WI38 (cell line): ENCODE data around the gene JUNB.

Experiments used
- H3K4me3 ChIP-seq: 2 replicates; pipeline ENCODE4 v1.5.1; 2011; ENCODE audit warnings: low read depth, mild to moderate bottlenecking, control low read depth, low read length
- TF ChIP-seq, protein P1 (sequence below): IDR thresholded peaks from 2 replicates; pipeline ENCODE4 v1.5.1; 2012; ENCODE audit warnings: low read depth, mild to moderate bottlenecking, control low read depth, low read length

The JUNB gene

DNA sequence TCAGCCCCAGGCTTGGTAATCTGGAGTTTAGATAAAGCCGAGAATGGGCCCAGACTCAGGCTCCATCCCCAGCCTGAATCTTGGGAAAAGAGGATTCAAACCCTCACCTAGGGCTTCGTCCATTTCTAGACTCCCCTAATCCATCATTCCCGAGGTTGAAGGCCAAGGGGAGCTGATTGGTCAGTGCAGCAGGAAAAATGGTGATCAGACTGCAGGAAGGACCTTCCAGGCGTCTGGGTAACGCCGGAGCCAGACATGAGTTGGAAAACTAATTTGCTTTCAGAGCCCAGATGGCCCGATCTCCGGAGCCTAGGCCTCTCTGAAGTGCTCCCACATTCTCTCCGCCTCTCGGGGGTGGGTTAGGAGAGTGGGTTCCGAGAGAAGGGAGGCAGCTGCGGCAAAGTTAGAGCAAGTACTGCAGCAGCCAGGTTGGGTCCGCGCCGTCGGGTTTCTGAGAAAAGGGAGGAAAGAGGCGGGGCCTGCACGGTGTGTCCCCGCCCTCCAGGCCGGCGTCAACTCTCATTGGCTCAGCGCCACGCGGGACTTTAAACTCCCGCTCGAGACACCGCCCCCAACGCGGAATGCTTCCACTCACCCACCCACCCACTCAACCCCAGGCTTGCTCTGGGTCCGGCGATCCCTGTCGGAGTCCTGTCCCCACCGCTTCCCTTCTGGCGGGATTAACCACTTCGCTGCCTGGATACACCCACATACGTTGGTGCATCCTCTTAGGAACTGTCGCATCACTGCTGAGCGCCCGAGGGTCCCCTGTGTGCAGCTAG, 43.9 kb downstream of the JUNB start:
- TF ChIP-seq, protein P1, sequence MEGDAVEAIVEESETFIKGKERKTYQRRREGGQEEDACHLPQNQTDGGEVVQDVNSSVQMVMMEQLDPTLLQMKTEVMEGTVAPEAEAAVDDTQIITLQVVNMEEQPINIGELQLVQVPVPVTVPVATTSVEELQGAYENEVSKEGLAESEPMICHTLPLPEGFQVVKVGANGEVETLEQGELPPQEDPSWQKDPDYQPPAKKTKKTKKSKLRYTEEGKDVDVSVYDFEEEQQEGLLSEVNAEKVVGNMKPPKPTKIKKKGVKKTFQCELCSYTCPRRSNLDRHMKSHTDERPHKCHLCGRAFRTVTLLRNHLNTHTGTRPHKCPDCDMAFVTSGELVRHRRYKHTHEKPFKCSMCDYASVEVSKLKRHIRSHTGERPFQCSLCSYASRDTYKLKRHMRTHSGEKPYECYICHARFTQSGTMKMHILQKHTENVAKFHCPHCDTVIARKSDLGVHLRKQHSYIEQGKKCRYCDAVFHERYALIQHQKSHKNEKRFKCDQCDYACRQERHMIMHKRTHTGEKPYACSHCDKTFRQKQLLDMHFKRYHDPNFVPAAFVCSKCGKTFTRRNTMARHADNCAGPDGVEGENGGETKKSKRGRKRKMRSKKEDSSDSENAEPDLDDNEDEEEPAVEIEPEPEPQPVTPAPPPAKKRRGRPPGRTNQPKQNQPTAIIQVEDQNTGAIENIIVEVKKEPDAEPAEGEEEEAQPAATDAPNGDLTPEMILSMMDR, result no peak
- no peak overlapping the region for H3K4me3 ChIP-seq

DNA sequence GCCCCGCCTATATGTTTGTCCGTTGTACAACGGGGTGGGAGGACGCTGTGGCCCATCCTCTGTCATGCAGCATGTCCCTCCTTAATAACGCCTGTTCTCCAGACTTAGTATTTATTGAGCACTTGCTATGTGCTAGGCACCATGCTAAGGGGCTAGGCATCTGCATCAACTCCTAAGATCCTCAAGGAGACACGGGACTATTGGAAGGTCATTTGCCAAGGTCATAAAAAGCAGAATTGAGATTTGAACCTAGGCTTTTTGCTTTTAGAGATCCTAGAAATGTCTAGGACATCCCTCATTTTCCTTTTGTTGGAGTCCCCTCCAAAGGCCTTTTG, 45.2 kb downstream of the JUNB start:
- H3K4me3 ChIP-seq, result no peak overlapping the region
- TF ChIP-seq, protein P1, result no peak

DNA sequence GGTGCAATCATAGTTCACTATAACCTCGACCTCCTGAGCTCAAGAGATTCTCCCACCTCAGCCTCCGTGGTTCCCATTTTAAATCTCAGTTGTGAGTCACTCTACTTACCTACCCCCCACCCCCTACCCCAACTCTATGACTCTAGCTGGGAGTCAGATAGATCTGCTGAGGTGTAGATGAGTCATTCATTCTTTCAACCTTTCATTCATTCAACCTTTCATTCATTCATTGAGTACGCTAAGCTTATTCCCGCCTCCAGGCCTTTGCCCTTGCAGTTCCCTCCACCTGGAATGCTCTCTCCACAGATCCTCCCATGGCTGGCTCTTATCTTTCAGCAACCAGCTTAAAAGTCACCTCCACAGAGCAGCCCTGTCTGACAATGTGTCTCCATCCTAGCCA, 45.9 kb downstream of the JUNB start:
- TF ChIP-seq, protein P1, result no peak
- no peak overlapping the region for H3K4me3 ChIP-seq

DNA sequence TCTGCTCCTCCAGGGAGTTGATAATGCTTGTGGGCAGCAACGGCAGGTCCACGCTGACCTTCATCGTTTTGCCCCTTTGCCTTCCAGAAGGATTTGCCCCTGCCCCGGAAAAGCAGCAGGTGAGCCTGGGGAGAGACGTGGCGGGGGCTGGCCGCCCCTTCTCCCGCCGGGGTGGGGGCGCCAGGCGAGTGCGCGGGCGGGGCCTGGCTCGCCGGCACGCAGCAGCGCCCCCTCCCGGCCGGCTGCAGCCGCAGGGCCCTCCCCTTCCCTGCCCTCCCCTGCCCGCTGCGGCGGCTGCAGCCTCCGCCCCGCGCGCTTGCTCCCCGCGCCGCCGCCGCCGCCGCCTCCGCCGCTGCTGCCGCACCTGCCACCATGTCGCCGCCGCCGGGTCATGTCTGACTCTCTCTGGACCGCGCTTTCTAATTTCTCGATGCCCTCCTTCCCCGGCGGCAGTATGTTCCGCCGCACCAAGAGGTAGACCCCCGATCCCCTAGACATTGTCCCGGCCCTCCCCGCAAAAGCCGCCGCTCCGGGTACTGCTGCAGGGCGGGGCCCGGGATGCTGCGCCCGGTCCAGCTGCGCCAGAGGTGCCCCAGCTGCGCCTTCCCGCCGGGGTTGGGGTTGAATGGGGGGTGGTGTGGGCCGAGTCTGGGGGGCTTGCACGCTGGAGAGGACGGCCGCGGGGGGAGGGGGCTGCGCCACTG, 47.0 kb downstream of the JUNB start, which contains the start of gene MAST1:
Gene MAST1, plus strand, starts transcription at position 334 of the 704 bp plus-strand sequence. Its CDS starts 58 bp downstream, at position 392.
- TF ChIP-seq, protein P1, result no peak
- H3K4me3 ChIP-seq, result peak within 1 kb of the TSS; percentile 35

DNA sequence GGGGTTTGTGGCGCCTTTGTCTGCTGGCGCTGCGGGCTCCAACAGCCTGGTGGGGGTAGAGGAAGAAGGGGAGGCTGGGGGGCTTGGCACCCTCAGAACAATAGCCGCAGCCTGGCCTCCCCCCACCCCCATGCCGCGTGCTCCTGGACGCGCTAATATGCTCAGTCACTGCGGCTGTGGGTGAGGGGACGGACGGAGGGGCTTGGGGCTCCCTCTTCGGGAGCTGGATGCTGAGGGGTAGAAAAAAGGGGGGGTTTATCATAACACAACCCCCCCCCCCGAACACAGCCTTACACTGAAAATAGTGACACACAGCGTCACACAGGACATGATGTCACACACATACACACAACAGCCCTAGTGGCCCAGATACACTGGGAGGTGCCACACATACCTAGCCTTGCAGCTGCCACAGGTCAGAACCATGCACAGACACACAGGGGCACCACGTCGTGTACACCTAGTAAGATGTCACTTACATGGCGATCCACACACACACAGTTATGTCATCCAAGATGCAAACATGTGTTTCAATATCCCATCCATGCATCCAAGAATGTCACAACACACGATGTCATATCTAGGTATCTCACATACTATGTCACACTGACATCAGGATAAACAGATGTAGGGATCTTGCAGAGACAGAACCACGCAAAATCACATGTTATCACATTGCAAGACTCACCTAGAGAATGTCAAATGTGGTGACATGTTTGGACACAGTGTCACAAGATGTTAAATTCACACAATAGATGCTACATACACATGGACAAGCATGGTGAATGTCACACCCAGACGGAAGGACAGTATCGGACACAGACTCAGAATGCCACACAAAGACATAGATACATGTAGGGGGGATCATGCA, 47.8 kb downstream of the JUNB start:
- H3K4me3 ChIP-seq, result no peak overlapping the region

DNA sequence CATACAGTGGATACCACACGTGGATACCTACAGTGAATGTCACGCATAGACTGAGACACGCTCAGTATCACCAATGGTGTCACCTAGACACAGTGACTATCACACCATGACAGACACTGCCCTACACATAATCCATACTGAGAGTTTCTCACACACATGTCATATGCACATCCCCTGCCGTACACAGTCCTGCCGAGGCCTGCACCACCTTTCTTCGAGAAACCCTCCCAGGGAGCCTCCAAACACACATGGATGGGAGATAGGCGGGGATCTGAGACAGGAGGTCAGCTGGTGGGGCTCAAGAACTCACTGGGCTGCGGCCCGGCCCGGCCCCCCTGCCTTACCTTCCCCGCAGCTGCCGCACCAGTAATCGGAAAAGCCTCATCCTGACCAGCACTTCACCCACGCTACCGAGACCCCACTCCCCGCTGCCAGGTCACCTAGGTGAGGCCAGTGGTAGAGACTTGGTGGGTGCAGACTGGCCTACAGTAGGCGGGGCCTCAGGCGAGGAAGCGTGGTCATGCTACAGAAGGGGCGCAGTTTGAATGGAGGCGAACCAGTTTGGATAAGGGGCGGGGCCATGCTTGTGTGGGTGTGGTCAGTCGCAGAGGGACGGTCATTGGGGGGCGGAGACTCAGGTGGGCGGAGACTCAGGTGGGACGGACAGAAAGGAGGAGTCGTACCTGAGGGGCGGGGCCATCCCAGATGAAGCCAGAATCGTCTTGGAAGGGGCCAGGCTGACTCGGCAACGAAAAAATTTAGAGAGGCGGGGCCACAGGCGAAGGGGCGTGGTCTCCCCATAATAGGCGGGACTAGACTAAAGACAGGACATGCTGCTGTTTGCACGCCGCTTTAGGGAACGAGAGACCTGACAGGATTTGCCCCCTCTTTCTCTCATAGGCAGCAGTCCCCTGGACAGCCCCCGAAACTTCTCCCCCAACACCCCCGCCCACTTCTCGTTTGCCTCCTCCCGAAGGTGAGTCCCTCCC, 49.1 kb downstream of the JUNB start:
- TF ChIP-seq, protein P1, result no peak
- peak overlapping the region; percentile 12; the same call in 1 of the 2 replicates for H3K4me3 ChIP-seq

More for the DNA sequence above, 47.8 kb downstream of the JUNB start:
- TF ChIP-seq, protein P1, result no peak
